Fibroblast of pulmonary artery (primary cell): ENCODE data around the gene KPTN.

ENCODE experiments used
- DNase-seq: peaks from one replicate; pipeline ENCODE4 v3.0.0-alpha.2; 2010; ENCODE audit warnings: low read depth
- H3K4me3 ChIP-seq: replicated peaks from 2 replicates; pipeline ENCODE4 v1.5.1; 2011; ENCODE audit warnings: low read depth, mild to moderate bottlenecking, control low read depth, low read length, moderate library complexity
- TF ChIP-seq, protein P1 (sequence below): IDR thresholded peaks from 2 replicates; pipeline ENCODE4 v1.5.1; 2011; ENCODE audit warnings: mild to moderate bottlenecking, control low read depth, low read length, inconsistent platforms; ENCODE audit errors: missing control alignments

Gene KPTN

DNA sequence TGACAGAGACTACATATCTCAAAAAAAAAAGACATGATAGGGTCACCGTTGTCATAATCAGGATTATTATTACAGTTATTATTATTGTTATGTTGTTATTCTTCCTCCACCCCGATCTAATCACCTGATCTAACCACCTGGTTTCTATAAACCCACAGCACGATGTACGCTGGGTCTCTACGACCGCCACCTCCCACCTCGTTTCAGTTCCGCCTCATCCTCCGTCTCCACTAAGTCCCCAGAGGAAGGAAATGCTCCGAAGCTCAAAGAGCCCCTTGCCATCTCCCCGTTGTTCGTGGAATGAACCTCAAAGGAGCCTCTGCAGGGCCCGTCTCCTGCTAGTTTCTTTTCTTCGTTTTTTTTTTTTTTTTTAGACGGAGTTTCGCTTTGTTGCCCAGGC, 48.8 kb downstream of the KPTN start:
- no peak for DNase-seq
- TF ChIP-seq, protein P1, sequence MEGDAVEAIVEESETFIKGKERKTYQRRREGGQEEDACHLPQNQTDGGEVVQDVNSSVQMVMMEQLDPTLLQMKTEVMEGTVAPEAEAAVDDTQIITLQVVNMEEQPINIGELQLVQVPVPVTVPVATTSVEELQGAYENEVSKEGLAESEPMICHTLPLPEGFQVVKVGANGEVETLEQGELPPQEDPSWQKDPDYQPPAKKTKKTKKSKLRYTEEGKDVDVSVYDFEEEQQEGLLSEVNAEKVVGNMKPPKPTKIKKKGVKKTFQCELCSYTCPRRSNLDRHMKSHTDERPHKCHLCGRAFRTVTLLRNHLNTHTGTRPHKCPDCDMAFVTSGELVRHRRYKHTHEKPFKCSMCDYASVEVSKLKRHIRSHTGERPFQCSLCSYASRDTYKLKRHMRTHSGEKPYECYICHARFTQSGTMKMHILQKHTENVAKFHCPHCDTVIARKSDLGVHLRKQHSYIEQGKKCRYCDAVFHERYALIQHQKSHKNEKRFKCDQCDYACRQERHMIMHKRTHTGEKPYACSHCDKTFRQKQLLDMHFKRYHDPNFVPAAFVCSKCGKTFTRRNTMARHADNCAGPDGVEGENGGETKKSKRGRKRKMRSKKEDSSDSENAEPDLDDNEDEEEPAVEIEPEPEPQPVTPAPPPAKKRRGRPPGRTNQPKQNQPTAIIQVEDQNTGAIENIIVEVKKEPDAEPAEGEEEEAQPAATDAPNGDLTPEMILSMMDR: no peak
- H3K4me3 ChIP-seq: no peak overlapping the region

DNA sequence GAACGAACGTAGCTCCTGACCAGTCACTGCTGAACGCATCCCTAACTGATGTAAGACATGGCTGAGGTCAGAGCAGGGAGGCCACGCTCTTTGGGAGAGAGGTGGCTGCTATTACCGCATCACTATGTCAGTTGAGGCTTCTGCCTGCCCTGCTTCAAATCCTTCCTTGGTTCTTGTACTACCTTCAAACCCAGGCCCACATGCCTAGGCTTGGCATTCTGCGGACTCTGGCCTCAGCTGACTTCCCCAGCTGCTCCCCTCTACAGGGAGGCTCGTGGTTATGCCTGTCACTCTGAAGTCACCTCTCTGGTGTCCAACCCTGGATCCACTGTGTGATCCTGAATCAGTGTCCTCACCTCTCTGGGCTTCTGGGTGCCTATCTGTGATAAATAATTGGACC, 49.9 kb downstream of the KPTN start:
- no peak for DNase-seq
- H3K4me3 ChIP-seq: no peak overlapping the region
- TF ChIP-seq, protein P1: no peak

DNA sequence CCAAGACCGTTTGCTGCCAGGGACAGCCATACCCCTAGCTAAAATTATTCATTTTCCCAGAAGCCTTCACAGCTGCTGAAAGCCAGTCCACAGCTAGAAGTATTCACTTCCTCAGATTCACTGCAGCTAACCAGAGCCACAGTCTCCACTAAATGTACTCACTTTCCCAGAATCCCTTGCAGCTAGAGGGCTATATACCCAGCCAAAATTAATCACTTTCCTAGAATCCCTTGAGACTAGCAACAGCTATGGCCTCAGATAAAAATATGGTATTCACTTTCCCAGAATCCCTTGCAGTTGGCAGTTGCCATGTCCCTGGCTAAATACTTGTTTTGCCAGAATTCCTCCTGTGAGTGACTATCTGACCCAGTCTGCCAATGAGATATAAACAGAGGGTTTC, 50.9 kb downstream of the KPTN start:
- no peak for DNase-seq
- no peak overlapping the region for H3K4me3 ChIP-seq
- TF ChIP-seq, protein P1: no peak

DNA sequence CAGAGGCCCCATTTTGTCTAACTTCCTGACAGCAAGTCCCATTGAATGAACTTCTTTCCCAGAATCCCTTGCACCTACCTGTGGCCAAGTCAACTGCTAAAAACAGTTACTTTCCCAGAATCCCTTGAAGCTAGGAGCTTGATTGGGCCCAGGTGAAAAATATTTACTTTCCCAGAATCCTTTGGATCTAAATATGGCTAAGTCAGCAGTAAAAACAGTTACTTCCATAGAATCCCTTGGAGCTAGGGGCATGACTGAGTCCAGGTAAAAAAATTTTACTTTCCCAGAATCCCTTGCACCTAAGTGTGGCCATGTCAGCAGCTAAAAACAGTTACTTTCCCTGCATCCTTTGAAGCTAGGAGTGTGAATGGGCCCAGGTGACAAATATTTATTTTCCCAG, 51.5 kb downstream of the KPTN start:
- TF ChIP-seq, protein P1: no peak
- DNase-seq: no peak
- no peak overlapping the region for H3K4me3 ChIP-seq

DNA sequence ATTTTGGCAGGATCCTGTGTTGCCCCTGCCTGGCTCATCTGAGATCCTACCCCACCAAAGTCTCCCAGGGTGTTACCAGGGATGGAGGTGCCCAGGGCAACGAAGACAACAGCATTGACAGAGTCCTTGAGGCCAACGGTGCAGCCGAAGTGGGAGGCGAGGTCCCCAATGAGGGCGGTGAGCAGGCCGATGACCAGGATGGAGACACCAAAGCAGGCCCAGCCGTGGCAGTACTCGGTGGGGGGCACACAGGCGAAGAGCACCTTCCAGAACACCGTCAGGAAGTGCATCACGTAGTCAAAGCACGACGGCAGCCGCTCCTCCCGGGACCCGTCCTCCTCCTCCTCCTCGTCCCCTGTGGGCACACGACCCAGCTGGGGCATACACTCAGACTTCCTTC, 51.9 kb downstream of the KPTN start:
- TF ChIP-seq, protein P1: no peak
- H3K4me3 ChIP-seq: no peak overlapping the region
- no peak for DNase-seq

DNA sequence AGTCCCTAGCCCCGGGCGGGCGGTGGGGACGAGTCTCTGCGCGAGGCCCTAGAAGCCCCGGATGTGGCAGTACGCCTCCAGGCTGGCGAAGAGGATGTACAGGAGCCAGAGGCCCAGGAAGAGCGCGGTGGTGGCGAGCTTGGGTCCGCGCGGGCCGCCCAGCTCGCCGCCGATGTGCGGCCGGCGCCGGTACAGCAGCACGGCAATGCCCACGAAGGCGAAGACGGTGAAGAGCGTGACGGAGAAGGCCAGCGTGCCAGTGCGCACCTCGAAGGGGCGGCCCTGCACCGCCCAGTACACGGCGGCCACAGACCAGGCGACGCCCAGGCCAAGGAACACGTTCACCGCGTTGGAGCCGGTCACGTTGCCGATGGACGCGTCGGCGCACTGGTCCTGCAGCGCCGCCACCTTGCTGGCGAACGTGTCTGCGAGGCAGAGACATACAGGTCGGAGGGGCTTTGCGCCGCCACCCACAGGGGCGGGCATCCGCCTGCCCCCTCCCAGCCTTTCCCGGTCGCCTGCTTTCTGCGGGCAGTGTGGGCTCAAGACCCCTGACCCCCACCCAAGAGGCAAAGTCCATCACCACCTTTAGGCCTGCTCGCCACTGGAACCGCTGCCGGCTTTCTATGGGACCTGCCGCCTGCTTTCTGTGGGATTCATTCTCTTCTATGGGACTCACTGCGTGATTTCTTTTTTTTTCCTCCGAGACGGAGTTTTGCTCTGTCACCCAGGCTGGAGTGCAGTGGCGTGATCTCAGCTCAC, 53.8 kb downstream of the KPTN start:
- no peak overlapping the region for H3K4me3 ChIP-seq
- TF ChIP-seq, protein P1: peak; percentile 5
- peak; percentile 51 for DNase-seq
